ACHN (cell line): ENCODE measurements around the gene PI4KB.
A peak's percentile ranks its signal among the peaks of the same experiment; 100 is the strongest.

ENCODE experiments used
- DNase-seq: peaks from one replicate; pipeline ENCODE4 v3.0.0-alpha.2; 2015
- in situ Hi-C: cut with HindIII; loops from 2 replicates; pipeline ENCODE4 v1.10.0; 2017; ENCODE audit warnings: low sequenced_read_pairs, low pct_ligation_motif_present, low pct_unique_long_range_greater_than_20kb

Gene PI4KB

GRCh38 chr1:151347523-151348246 is 20.5 kb upstream of the PI4KB start:
- peak; percentile 33 for DNase-seq
- in situ Hi-C loops: no loop called here

- peak; percentile 99 for DNase-seq
- in situ Hi-C loops: no loop called here
Observed at GRCh38 chr1:151346769-151347522, 19.7 kb upstream of the PI4KB start, which contains the start of gene RFX5. Gene RFX5, minus strand, starts transcription at chr1:151347252. Its CDS starts 932 bp downstream, at chr1:151346320.

- no peak for DNase-seq
- in situ Hi-C loops: no loop called here
Observed at GRCh38 chr1:151346082-151346768, 19.0 kb upstream of the PI4KB start.

- no peak for DNase-seq
- in situ Hi-C loops: no loop called here
Observed at GRCh38 chr1:151344291-151344690, 17.1 kb upstream of the PI4KB start.

GRCh38 chr1:151343587-151343986 is 16.4 kb upstream of the PI4KB start:
- in situ Hi-C loops: no loop called here
- DNase-seq: no peak

- in situ Hi-C loops: no loop called here
- DNase-seq: no peak
Observed at GRCh38 chr1:151342569-151342968, 15.4 kb upstream of the PI4KB start.

GRCh38 chr1:151342021-151342420 is 14.8 kb upstream of the PI4KB start:
- no peak for DNase-seq
- in situ Hi-C loops: no loop called here

- in situ Hi-C loops: no loop called here
- DNase-seq: peak; percentile 88
Observed at GRCh38 chr1:151340870-151341754, 13.9 kb upstream of the PI4KB start.

- DNase-seq: no peak
- in situ Hi-C loops: no loop called here
Observed at GRCh38 chr1:151336556-151336955, 9.3 kb upstream of the PI4KB start.

- in situ Hi-C loops: no loop called here
- no peak for DNase-seq
Observed at GRCh38 chr1:151334822-151335221, 7.6 kb upstream of the PI4KB start.

GRCh38 chr1:151327903-151328674 is 873 bp upstream of the PI4KB start:
- in situ Hi-C loops: no loop called here

GRCh38 chr1:151326619-151327222 is 495 bp downstream of the PI4KB start:
- in situ Hi-C loops: no loop called here
- DNase-seq: peak; percentile 47

More at GRCh38 chr1:151327903-151328674, 873 bp upstream of the PI4KB start:
- peak; percentile 50 for DNase-seq

- in situ Hi-C loops: no loop called here
- no peak for DNase-seq
Observed at GRCh38 chr1:151325646-151326429, 1.4 kb downstream of the PI4KB start.

GRCh38 chr1:151325231-151325630 is 2.0 kb downstream of the PI4KB start:
- in situ Hi-C loops: no loop called here
- no peak for DNase-seq

- DNase-seq: no peak
Observed at GRCh38 chr1:151324390-151324930, 2.8 kb downstream of the PI4KB start.

GRCh38 chr1:151318975-151319374 is 8.2 kb downstream of the PI4KB start:
- in situ Hi-C loops: no loop called here
- no peak for DNase-seq

More at GRCh38 chr1:151324390-151324930, 2.8 kb downstream of the PI4KB start:
- in situ Hi-C loops: no loop called here
